WTC11 (cell line): ENCODE measurements around the gene IPO8. TPM values are rescaled to one million over a fixed set of nuclear protein-coding genes. Genes with fewer than 3 reads are reported as not detected.

ENCODE experiments used
- ATAC-seq: fragments of 200-7000 bp; cut with Tn5 transposase; 2 replicates; pipeline ENCODE4 v1.10.0; 2021; ENCODE audit warnings: mild to moderate bottlenecking, moderate library complexity
- CTCF ChIA-PET: fragments of 300-600 bp; sonication (Branson Sonifier 250); formaldehyde crosslinking; loops from one replicate; lab custom pipeline; 2021; ENCODE audit warnings: antibody characterized with exemption; lab: Charles Lee
- POLR2A ChIA-PET: fragments of 350-600 bp; sonication (Branson Sonifier 250); formaldehyde crosslinking; loops from one replicate; lab custom pipeline; 2021; ENCODE audit warnings: antibody characterized with exemption; lab: Charles Lee
- DNase-seq: peaks from one replicate; pipeline ENCODE4 v3.0.0; 2021; ENCODE audit warnings: low spot score
- H3K27ac Mint-ChIP-seq: 2 replicates; pipeline ENCODE4 v1.8.0; 2021; ENCODE audit warnings: mixed read lengths
- H3K27me3 Mint-ChIP-seq: 2 replicates; pipeline ENCODE4 v1.8.0; 2021; ENCODE audit warnings: low read depth, mild to moderate bottlenecking, moderate library complexity, mixed read lengths
- H3K36me3 Mint-ChIP-seq: 2 replicates; pipeline ENCODE4 v1.8.0; 2021; ENCODE audit warnings: mixed read lengths
- H3K4me1 Mint-ChIP-seq: 2 replicates; pipeline ENCODE4 v1.8.0; 2022; ENCODE audit warnings: mixed read lengths
- H3K4me3 Mint-ChIP-seq: 2 replicates; pipeline ENCODE4 v1.8.0; 2021; ENCODE audit warnings: mild to moderate bottlenecking, moderate library complexity, mixed read lengths
- H3K9me3 Mint-ChIP-seq: 2 replicates; pipeline ENCODE4 v1.8.0; 2021; ENCODE audit warnings: mixed read lengths
- AR ChIP-seq: fragments of 250-450 bp; sonication (Bioruptor Pico); IDR thresholded peaks from 2 replicates; pipeline ENCODE4 v1.9.0; 2021; ENCODE audit warnings: mild to moderate bottlenecking
- CREM ChIP-seq: sonication (generic); formaldehyde crosslinking; IDR thresholded peaks from 2 replicates; pipeline ENCODE4 v1.8.1; 2022; ENCODE audit warnings: mild to moderate bottlenecking, missing genetic modification reagents, moderate library complexity
- E2F4 ChIP-seq: sonication (generic); formaldehyde crosslinking; IDR thresholded peaks from 2 replicates; pipeline ENCODE4 v1.8.1; 2022; ENCODE audit warnings: low read depth, mild to moderate bottlenecking, moderate library complexity, missing genetic modification reagents, borderline replicate concordance
- FOXJ3 ChIP-seq: sonication (generic); formaldehyde crosslinking; IDR thresholded peaks from 2 replicates; pipeline ENCODE4 v1.9.0; 2021; ENCODE audit warnings: missing genetic modification reagents, mild to moderate bottlenecking, borderline replicate concordance
- GTF2I ChIP-seq: fragments of 250-450 bp; sonication (Bioruptor Pico); conservative IDR thresholded peaks from 2 replicates; pipeline ENCODE4 v1.4.0; 2021; ENCODE audit warnings: mild to moderate bottlenecking
- IRF2 ChIP-seq: sonication (generic); formaldehyde crosslinking; IDR thresholded peaks from 2 replicates; pipeline ENCODE4 v1.8.0; 2022; ENCODE audit warnings: low read depth, missing genetic modification reagents, borderline replicate concordance
- JAZF1 ChIP-seq: fragments of 250-450 bp; sonication (Bioruptor Pico); IDR thresholded peaks from 2 replicates; pipeline ENCODE4 v1.9.0; 2021; ENCODE audit warnings: moderate library complexity, mild to moderate bottlenecking, inconsistent platforms
- NR1H2 ChIP-seq: sonication (generic); formaldehyde crosslinking; IDR thresholded peaks from 2 replicates; pipeline ENCODE4 v1.9.0; 2021; ENCODE audit warnings: mild to moderate bottlenecking, moderate library complexity, missing genetic modification reagents
- OVOL2 ChIP-seq: fragments of 250-450 bp; sonication (Bioruptor Pico); IDR thresholded peaks from 2 replicates; pipeline ENCODE4 v1.9.0; 2021; ENCODE audit warnings: mild to moderate bottlenecking, borderline replicate concordance
- PRRX2 ChIP-seq: fragments of 250-450 bp; sonication (Bioruptor Pico); IDR thresholded peaks from 2 replicates; pipeline ENCODE4 v1.8.0; 2021; ENCODE audit warnings: mild to moderate bottlenecking
- SOX15 ChIP-seq: fragments of 250-450 bp; sonication (Bioruptor Pico); IDR thresholded peaks from 2 replicates; pipeline ENCODE4 v1.9.0; 2021; ENCODE audit warnings: mild to moderate bottlenecking
- TEAD1 ChIP-seq: sonication (generic); formaldehyde crosslinking; IDR thresholded peaks from 2 replicates; pipeline ENCODE4 v1.8.0; 2022; ENCODE audit warnings: mild to moderate bottlenecking, missing genetic modification reagents
- TP53 ChIP-seq: sonication (generic); formaldehyde crosslinking; IDR thresholded peaks from 2 replicates; pipeline ENCODE4 v1.8.1; 2023; ENCODE audit warnings: mild to moderate bottlenecking, missing genetic modification reagents
- ZNF121 ChIP-seq: sonication (generic); formaldehyde crosslinking; IDR thresholded peaks from 2 replicates; pipeline ENCODE4 v1.8.0; 2023; ENCODE audit warnings: missing genetic modification reagents
- ZNF219 ChIP-seq: sonication (generic); formaldehyde crosslinking; IDR thresholded peaks from 2 replicates; pipeline ENCODE4 v1.8.0; 2023; ENCODE audit warnings: missing genetic modification reagents, mild to moderate bottlenecking, borderline replicate concordance
- ZNF416 ChIP-seq: fragments of 250-450 bp; sonication (Bioruptor Pico); IDR thresholded peaks from 2 replicates; pipeline ENCODE4 v1.9.0; 2021; ENCODE audit warnings: mild to moderate bottlenecking, inconsistent platforms
- ZNF425 ChIP-seq: fragments of 250-450 bp; sonication (Bioruptor Pico); conservative IDR thresholded peaks from 2 replicates; pipeline ENCODE4 v1.9.0; 2021; ENCODE audit warnings: mild to moderate bottlenecking
- total RNA-seq: library from RNA; stranded (reverse); gene quantifications from 3 replicates; pipeline ENCODE4 v1.2.3, GENCODE V29; 2021
- TF ChIP-seq, protein P1 (sequence below): sonication (generic); formaldehyde crosslinking; IDR thresholded peaks from 2 replicates; pipeline ENCODE4 v1.8.1; 2023; ENCODE audit warnings: mild to moderate bottlenecking, moderate library complexity, missing genetic modification reagents
- TF ChIP-seq, protein P2 (sequence below): fragments of 250-450 bp; sonication (Bioruptor Pico); IDR thresholded peaks from 2 replicates; pipeline ENCODE4 v1.9.0; 2021; ENCODE audit warnings: mild to moderate bottlenecking
- TF ChIP-seq, protein P3 (sequence below): sonication (generic); formaldehyde crosslinking; IDR thresholded peaks from 2 replicates; pipeline ENCODE4 v1.8.1; 2022; ENCODE audit warnings: missing genetic modification reagents, borderline replicate concordance
- TF ChIP-seq, protein P4 (sequence below): sonication (generic); formaldehyde crosslinking; conservative IDR thresholded peaks from 2 replicates; pipeline ENCODE4 v1.8.1; 2023; ENCODE audit warnings: mild to moderate bottlenecking, low read depth, missing genetic modification reagents, moderate library complexity
- TF ChIP-seq, protein P5 (sequence below): sonication (generic); formaldehyde crosslinking; IDR thresholded peaks from 2 replicates; pipeline ENCODE4 v1.8.1; 2023; ENCODE audit warnings: mild to moderate bottlenecking, missing genetic modification reagents

Gene IPO8
- total RNA-seq, 1 experiment from 2014 or later, result 44.8 TPM

- Mint-ChIP-seq H3K9me3 (peaks cover 24% of the 10 kb centered on the region), H3K27ac (no peak overlapping the region), H3K4me3 (no peak overlapping the region), H3K36me3 (peaks cover 49% of the 10 kb centered on the region), H3K27me3 (no peaks in the 10 kb centered on the region), H3K4me1 (no peaks in the 10 kb centered on the region)
- POLR2A ChIA-PET, result no interaction called here
- CTCF ChIA-PET, result no interaction called here
- ATAC-seq, result no peak
- TF ChIP-seq IRF2 (no peak), JAZF1 (CRISPR knock-in tag) (no peak), NR1H2 (CRISPR knock-in tag) (no peak), CREM (CRISPR knock-in tag) (no peak), ZNF219 (no peak), ZNF121 (no peak), E2F4 (CRISPR knock-in tag) (no peak), PRRX2 (no peak), OVOL2 (no peak), ZNF416 (no peak), ZNF425 (CRISPR knock-in tag) (no peak)
- TF ChIP-seq, protein P1, sequence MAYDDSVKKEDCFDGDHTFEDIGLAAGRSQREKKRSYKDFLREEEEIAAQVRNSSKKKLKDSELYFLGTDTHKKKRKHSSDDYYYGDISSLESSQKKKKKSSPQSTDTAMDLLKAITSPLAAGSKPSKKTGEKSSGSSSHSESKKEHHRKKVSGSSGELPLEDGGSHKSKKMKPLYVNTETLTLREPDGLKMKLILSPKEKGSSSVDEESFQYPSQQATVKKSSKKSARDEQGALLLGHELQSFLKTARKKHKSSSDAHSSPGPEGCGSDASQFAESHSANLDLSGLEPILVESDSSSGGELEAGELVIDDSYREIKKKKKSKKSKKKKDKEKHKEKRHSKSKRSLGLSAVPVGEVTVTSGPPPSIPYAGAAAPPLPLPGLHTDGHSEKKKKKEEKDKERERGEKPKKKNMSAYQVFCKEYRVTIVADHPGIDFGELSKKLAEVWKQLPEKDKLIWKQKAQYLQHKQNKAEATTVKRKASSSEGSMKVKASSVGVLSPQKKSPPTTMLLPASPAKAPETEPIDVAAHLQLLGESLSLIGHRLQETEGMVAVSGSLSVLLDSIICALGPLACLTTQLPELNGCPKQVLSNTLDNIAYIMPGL (CRISPR knock-in tag), result no peak
- TF ChIP-seq, protein P2, sequence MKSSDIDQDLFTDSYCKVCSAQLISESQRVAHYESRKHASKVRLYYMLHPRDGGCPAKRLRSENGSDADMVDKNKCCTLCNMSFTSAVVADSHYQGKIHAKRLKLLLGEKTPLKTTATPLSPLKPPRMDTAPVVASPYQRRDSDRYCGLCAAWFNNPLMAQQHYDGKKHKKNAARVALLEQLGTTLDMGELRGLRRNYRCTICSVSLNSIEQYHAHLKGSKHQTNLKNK (CRISPR knock-in tag), result no peak
- TF ChIP-seq, protein P3, sequence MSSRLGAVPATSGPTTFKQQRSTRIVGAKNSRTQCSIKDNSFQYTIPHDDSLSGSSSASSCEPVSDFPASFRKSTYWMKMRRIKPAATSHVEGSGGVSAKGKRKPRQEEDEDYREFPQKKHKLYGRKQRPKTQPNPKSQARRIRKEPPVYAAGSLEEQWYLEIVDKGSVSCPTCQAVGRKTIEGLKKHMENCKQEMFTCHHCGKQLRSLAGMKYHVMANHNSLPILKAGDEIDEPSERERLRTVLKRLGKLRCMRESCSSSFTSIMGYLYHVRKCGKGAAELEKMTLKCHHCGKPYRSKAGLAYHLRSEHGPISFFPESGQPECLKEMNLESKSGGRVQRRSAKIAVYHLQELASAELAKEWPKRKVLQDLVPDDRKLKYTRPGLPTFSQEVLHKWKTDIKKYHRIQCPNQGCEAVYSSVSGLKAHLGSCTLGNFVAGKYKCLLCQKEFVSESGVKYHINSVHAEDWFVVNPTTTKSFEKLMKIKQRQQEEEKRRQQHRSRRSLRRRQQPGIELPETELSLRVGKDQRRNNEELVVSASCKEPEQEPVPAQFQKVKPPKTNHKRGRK (CRISPR knock-in tag), result no peak
- TF ChIP-seq, protein P4, sequence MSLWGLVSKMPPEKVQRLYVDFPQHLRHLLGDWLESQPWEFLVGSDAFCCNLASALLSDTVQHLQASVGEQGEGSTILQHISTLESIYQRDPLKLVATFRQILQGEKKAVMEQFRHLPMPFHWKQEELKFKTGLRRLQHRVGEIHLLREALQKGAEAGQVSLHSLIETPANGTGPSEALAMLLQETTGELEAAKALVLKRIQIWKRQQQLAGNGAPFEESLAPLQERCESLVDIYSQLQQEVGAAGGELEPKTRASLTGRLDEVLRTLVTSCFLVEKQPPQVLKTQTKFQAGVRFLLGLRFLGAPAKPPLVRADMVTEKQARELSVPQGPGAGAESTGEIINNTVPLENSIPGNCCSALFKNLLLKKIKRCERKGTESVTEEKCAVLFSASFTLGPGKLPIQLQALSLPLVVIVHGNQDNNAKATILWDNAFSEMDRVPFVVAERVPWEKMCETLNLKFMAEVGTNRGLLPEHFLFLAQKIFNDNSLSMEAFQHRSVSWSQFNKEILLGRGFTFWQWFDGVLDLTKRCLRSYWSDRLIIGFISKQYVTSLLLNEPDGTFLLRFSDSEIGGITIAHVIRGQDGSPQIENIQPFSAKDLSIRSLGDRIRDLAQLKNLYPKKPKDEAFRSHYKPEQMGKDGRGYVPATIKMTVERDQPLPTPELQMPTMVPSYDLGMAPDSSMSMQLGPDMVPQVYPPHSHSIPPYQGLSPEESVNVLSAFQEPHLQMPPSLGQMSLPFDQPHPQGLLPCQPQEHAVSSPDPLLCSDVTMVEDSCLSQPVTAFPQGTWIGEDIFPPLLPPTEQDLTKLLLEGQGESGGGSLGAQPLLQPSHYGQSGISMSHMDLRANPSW (CRISPR knock-in tag), result no peak
- no peak for DNase-seq
Measured at GRCh38 chr12:30707613-30708342, 12.1 kb upstream of the IPO8 start.

- CTCF ChIA-PET, result no interaction called here
- peaks cover 24% of the 10 kb centered on the region for H3K9me3 Mint-ChIP-seq
- TF ChIP-seq FOXJ3 (CRISPR knock-in tag) (no peak), TP53 (CRISPR knock-in tag) (no peak), SOX15 (CRISPR knock-in tag) (no peak), ZNF121 (no peak), GTF2I (CRISPR knock-in tag) (no peak), AR (CRISPR knock-in tag) (no peak), TEAD1 (no peak)
- TF ChIP-seq, protein P5, sequence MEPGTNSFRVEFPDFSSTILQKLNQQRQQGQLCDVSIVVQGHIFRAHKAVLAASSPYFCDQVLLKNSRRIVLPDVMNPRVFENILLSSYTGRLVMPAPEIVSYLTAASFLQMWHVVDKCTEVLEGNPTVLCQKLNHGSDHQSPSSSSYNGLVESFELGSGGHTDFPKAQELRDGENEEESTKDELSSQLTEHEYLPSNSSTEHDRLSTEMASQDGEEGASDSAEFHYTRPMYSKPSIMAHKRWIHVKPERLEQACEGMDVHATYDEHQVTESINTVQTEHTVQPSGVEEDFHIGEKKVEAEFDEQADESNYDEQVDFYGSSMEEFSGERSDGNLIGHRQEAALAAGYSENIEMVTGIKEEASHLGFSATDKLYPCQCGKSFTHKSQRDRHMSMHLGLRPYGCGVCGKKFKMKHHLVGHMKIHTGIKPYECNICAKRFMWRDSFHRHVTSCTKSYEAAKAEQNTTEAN (CRISPR knock-in tag), result no peak
Measured at GRCh38 chr12:30706476-30706875, 10.8 kb upstream of the IPO8 start.

More at GRCh38 chr12:30706476-30706875, 10.8 kb upstream of the IPO8 start:
- no peaks in the 10 kb centered on the region for H3K4me1 Mint-ChIP-seq
- ATAC-seq (no peak), DNase-seq (no peak)
- no peak overlapping the region for H3K27ac Mint-ChIP-seq
- peaks cover 41% of the 10 kb centered on the region for H3K36me3 Mint-ChIP-seq
- POLR2A ChIA-PET, result no interaction called here
- no peak overlapping the region for H3K4me3 Mint-ChIP-seq
- no peaks in the 10 kb centered on the region for H3K27me3 Mint-ChIP-seq
